Measurements from ENCODE around the gene CD200. TPM values are rescaled to one million over a fixed set of nuclear protein-coding genes. Genes with fewer than 3 reads are reported as not detected.

The CD200 gene
- total RNA-seq, 4 donors from 2014 or later: 2.7 to 5.3 (median 3.6) TPM

- Histone ChIP-seq H3K36me3 (no peaks in the 10 kb centered on the region), H3K4me3 (no peak overlapping the region), H3K9me3 (no peaks in the 10 kb centered on the region), H3K4me1 (peaks cover 6% of the 10 kb centered on the region), H3K27ac (no peak overlapping the region), H3K27me3 (peaks cover 3% of the 10 kb centered on the region)
- DNase-seq (ENCODE audit: low spot score in 2 of 2): no peak
- TF ChIP-seq EP300 (IDR thresholded peaks at IDR 0.05) (no peak), POLR2AphosphoS5 (IDR thresholded peaks at IDR 0.05) (no peak)
- WGBS: 93% methylated on average over 1 of the region's 1 CpG
Measured at GRCh38 chr3:112320691-112321090, 12.3 kb upstream of the CD200 start.

GRCh38 chr3:112321867-112322652, 10.9 kb upstream of the CD200 start:
- Histone ChIP-seq H3K4me1 (peaks cover 6% of the 10 kb centered on the region), H3K9me3 (no peaks in the 10 kb centered on the region), H3K27ac (no peak overlapping the region), H3K4me3 (no peak overlapping the region), H3K36me3 (no peaks in the 10 kb centered on the region), H3K27me3 (peaks cover 3% of the 10 kb centered on the region)
- WGBS: 49% methylated on average over 5 of the region's 5 CpGs
- no peak for DNase-seq (ENCODE audit: low spot score in 2 of 2)
- no peak for TF ChIP-seq EP300 (IDR thresholded peaks at IDR 0.05)

- DNase-seq (ENCODE audit: low spot score in 2 of 2): no peak
- Histone ChIP-seq H3K27ac (no peak overlapping the region), H3K27me3 (no peaks in the 10 kb centered on the region), H3K4me3 (no peak overlapping the region), H3K36me3 (no peaks in the 10 kb centered on the region), H3K9me3 (no peaks in the 10 kb centered on the region), H3K4me1 (no peaks in the 10 kb centered on the region)
- 2% methylated on average over 2 of the region's 2 CpGs for WGBS
- TF ChIP-seq POLR2A (IDR thresholded peaks at IDR 0.05): no peak
- TF ChIP-seq POLR2AphosphoS5 (IDR thresholded peaks at IDR 0.05): no peak
- TF ChIP-seq CTCF (IDR thresholded peaks at IDR 0.05): peak; percentile 47 to 64
- TF ChIP-seq EP300 (IDR thresholded peaks at IDR 0.05): no peak
Measured at GRCh38 chr3:112327371-112327951, 5.5 kb upstream of the CD200 start.

GRCh38 chr3:112331851-112332250, 1.1 kb upstream of the CD200 start:
- WGBS: 93% methylated on average over 4 of the region's 4 CpGs
- no peak for DNase-seq (ENCODE audit: low spot score in 2 of 2)
- Histone ChIP-seq H3K36me3 (no peaks in the 10 kb centered on the region), H3K9me3 (no peaks in the 10 kb centered on the region), H3K27me3 (peaks cover 8% of the 10 kb centered on the region), H3K4me1 (peaks cover 9% of the 10 kb centered on the region), H3K4me3 (no peak overlapping the region), H3K27ac (no peak overlapping the region)
- TF ChIP-seq CTCF (IDR thresholded peaks at IDR 0.05) (no peak), EP300 (IDR thresholded peaks at IDR 0.05) (no peak), POLR2AphosphoS5 (IDR thresholded peaks at IDR 0.05) (no peak), POLR2A (IDR thresholded peaks at IDR 0.05) (no peak)

GRCh38 chr3:112333381-112334317, 693 bp downstream of the CD200 start:
- Histone ChIP-seq H3K4me3 (peak overlapping the region; percentile 61), H3K27me3 (peaks cover 8% of the 10 kb centered on the region), H3K27ac (peak overlapping the region; percentile 71), H3K4me1 (peaks cover 9% of the 10 kb centered on the region), H3K9me3 (no peaks in the 10 kb centered on the region), H3K36me3 (no peaks in the 10 kb centered on the region)
- no peak for TF ChIP-seq EP300 (IDR thresholded peaks at IDR 0.05)
- 32% methylated on average over 6 of the region's 23 CpGs for WGBS
- no peak for DNase-seq (ENCODE audit: low spot score in 2 of 2)

- peaks cover 8% of the 10 kb centered on the region for H3K27me3 ChIP-seq
- H3K9me3 ChIP-seq: no peaks in the 10 kb centered on the region
- 59% methylated on average over 6 of the region's 6 CpGs for WGBS
- H3K4me3 ChIP-seq: peak overlapping the region; percentile 61
- TF ChIP-seq EP300 (IDR thresholded peaks at IDR 0.05) (no peak), CTCF (IDR thresholded peaks at IDR 0.05) (no peak), POLR2A (IDR thresholded peaks at IDR 0.05) (no peak), POLR2AphosphoS5 (IDR thresholded peaks at IDR 0.05) (no peak)
- H3K4me1 ChIP-seq: peaks cover 9% of the 10 kb centered on the region
- no peaks in the 10 kb centered on the region for H3K36me3 ChIP-seq
- no peak overlapping the region for H3K27ac ChIP-seq
- DNase-seq (ENCODE audit: low spot score in 2 of 2): no peak
Measured at GRCh38 chr3:112334691-112335433, 1.9 kb downstream of the CD200 start.

Data from suprapubic skin (tissue), 4 donors.